Muscle layer of colon (tissue), 2 donors: Measurements from ENCODE around the gene CHST9.

Source experiments
- H3K27ac ChIP-seq: one replicate; pipeline ENCODE4 v1.7.0; 2013; ENCODE audit warnings: low read depth, mild to moderate bottlenecking, low read length, moderate library complexity
- H3K27me3 ChIP-seq, 2 donors: one replicate each; pipeline ENCODE4 v1.7.0; 2013; ENCODE audit warnings: low read length in 2 of 2, mild to moderate bottlenecking in 2 of 2; ENCODE audit not compliant: insufficient read depth in 2 of 2, control insufficient read depth in 1 of 2
- H3K36me3 ChIP-seq: one replicate; pipeline ENCODE4 v1.7.0; 2013; ENCODE audit warnings: mild to moderate bottlenecking, low read length; ENCODE audit not compliant: insufficient read depth
- H3K4me1 ChIP-seq: one replicate; pipeline ENCODE4 v1.7.0; 2013; ENCODE audit warnings: mild to moderate bottlenecking, low read length; ENCODE audit not compliant: insufficient read depth
- H3K4me3 ChIP-seq, 2 donors: one replicate each; pipeline ENCODE4 v1.7.0; 2013; ENCODE audit warnings: low read length in 2 of 2, low read depth in 1 of 2, mild to moderate bottlenecking in 1 of 2, moderate library complexity in 1 of 2
- H3K9ac ChIP-seq: one replicate; pipeline ENCODE4 v1.7.0; 2013; ENCODE audit warnings: low read length
- H3K9me3 ChIP-seq: one replicate; pipeline ENCODE4 v1.7.0; 2013; ENCODE audit warnings: mild to moderate bottlenecking, low read length
- donor health status: abdominal sarcoma.
- donor health status: Adenocarcinoma of cecum.

CHST9 gene

GRCh38 chr18:26875040-26875654 lies 310.0 kb downstream of the CHST9 start:
- no peaks in the 10 kb centered on the region for H3K4me1 ChIP-seq
- no peak overlapping the region for H3K4me3 ChIP-seq
- H3K9ac ChIP-seq = no peak overlapping the region
- H3K27me3 ChIP-seq = no peaks in the 10 kb centered on the region
- no peak overlapping the region for H3K27ac ChIP-seq
- H3K9me3 ChIP-seq = no peaks in the 10 kb centered on the region
- H3K36me3 ChIP-seq = no peaks in the 10 kb centered on the region

DNA sequence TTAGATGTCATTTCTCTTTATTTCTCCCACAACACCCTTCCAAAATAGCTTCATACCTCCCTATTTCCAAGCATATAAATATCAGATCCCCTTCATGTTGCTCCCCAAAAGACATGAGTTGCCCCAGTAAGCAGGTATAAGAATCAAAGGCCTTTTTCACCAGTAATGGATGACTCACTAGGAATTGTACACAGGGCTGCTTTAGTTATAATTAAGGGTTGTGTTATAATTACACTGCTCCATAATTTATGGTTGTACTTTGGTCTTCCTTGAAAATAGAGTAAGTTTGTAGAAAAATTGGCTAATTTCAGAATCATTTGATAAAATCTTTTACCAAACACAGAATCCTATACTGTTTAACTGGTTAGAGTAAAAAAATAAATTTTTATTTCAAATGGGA lies 310.8 kb downstream of the CHST9 start:
- H3K27me3 ChIP-seq = no peaks in the 10 kb centered on the region
- H3K4me3 ChIP-seq = no peak overlapping the region
- H3K36me3 ChIP-seq = no peaks in the 10 kb centered on the region
- no peak overlapping the region for H3K9ac ChIP-seq
- H3K4me1 ChIP-seq = no peaks in the 10 kb centered on the region
- H3K27ac ChIP-seq = no peak overlapping the region
- no peaks in the 10 kb centered on the region for H3K9me3 ChIP-seq

DNA sequence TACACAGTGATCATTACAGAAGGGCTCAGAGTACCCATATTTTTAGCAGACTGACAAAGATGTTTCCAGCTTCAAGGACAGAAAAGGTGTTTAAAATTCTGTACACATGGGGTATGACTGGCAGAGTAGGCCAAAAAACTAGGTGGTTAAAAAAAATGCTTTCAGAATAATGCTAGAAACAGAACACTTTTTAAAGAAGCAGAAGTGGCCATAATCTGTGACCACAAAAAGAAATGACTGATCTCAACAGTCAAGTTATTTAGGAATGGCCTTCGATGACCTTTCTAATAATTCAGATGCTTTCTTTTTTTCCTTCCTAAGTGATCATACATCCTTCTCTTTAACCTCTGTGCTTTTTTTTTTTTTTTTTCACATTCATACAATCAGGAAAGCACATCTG lies 315.5 kb downstream of the CHST9 start:
- Histone ChIP-seq H3K36me3 (no peaks in the 10 kb centered on the region), H3K4me1 (peaks cover 8% of the 10 kb centered on the region), H3K9ac (no peak overlapping the region), H3K27me3 (no peaks in the 10 kb centered on the region), H3K9me3 (no peaks in the 10 kb centered on the region), H3K4me3 (no peak overlapping the region), H3K27ac (no peak overlapping the region)

DNA sequence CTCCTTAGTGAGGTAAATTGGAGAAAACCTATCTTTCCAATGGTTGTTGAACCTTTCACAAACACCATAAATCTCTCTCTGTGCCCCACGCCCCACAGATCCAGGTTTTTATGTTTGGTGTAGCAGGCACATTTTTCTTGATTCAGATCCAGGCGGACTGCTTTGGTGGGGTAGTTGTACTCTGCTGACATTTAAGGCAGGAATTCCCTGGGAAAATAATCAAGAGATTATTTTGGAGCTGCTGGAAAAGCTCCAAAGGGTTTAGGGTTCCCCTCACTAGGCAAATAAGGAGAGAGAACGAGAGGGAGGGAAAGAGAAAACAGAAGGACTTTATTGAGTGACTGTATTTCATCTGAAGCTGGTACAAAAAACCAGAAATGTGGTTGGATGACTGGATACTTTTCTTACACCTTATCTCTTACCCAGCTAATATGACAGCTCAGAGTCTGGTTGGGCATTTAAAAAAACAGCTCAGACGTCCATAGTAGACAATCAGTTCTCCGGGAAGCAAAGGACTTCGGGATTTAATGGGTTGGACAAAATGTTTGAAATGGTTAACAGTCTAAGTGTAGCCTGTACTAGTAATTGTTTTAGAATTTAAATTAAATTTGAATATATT lies 316.0 kb downstream of the CHST9 start:
- Histone ChIP-seq H3K27me3 (no peaks in the 10 kb centered on the region), H3K9ac (no peak overlapping the region), H3K36me3 (no peaks in the 10 kb centered on the region), H3K4me3 (peak overlapping the region in 1 of 2 donors; percentile 9), H3K9me3 (no peaks in the 10 kb centered on the region), H3K27ac (no peak overlapping the region), H3K4me1 (peaks cover 8% of the 10 kb centered on the region)

DNA sequence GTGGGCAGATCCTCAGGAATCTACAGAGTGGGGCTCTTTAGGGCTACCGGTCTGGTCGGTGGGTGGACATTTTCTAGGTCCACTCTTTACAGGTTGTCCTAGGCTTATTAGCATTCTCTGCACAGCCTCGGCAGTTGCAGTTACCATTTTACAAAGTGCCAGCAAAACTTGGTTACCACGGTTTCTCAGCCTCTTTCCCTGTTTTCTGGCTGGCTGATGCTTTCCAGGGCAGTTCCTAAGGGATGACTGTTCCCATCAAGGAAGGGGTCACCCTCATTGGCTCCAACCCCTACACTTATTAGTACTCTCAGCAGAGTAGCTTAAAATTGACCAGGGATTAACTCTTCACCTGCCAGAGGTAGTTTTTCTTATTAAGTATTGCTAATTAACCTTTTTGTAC lies 317.6 kb downstream of the CHST9 start:
- Histone ChIP-seq H3K4me3 (no peak overlapping the region), H3K27me3 (peaks cover 0 to 8% of the 10 kb centered on the region in 2 donors), H3K9me3 (no peaks in the 10 kb centered on the region), H3K4me1 (peaks cover 8% of the 10 kb centered on the region), H3K36me3 (no peaks in the 10 kb centered on the region), H3K9ac (no peak overlapping the region), H3K27ac (no peak overlapping the region)

DNA sequence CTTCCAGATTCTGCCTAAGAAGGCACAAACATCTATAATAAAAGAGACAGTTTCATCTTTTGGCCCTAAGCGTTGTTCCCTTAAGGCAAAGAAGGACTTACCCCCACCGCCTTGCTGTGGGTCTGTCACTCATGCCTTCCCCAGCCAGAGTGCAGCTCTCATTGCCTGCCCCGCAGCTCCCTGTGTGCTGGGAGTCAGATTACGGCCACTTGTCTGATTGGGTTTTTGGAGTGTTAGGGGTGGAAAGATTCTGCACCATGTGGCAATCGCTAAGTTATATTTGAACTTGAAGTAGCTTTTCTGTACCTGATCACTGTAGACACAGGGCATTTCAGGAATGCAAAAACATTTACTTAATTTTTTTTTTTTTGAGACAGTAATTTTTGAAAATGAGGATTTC lies 319.6 kb downstream of the CHST9 start, which contains the start of gene AQP4:
Gene AQP4 (minus strand): TSS at position 151 of the 400 bp plus-strand sequence. CDS start 18 bp downstream, at position 133.
- Histone ChIP-seq H3K36me3 (no peaks in the 10 kb centered on the region), H3K27me3 (peaks cover 0 to 8% of the 10 kb centered on the region in 2 donors), H3K9ac (no peak within 1 kb of the TSS), H3K9me3 (no peaks in the 10 kb centered on the region), H3K4me3 (no peak within 1 kb of the TSS), H3K4me1 (peaks cover 8% of the 10 kb centered on the region), H3K27ac (no peak within 1 kb of the TSS)

DNA sequence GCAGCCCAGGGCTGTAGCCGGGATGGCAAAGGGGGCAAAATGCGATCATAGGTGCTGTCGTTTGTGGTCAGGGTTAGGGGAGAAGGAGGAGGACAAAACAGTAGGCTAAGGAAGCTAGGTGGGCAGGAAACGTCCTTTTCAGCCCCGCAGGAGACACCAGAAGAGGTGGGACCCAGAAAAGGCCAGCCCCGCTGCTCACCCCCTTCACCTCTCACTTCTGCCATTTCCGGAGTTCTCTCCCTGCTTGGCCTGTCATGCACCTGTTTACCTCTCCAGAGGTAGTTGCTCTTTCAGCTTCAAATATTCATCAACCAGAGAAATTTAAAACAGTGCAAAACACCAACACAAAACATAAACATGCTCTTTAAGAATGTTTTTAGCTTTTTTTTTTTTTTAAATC lies 320.4 kb downstream of the CHST9 start:
- no peak overlapping the region for H3K27ac ChIP-seq

DNA sequence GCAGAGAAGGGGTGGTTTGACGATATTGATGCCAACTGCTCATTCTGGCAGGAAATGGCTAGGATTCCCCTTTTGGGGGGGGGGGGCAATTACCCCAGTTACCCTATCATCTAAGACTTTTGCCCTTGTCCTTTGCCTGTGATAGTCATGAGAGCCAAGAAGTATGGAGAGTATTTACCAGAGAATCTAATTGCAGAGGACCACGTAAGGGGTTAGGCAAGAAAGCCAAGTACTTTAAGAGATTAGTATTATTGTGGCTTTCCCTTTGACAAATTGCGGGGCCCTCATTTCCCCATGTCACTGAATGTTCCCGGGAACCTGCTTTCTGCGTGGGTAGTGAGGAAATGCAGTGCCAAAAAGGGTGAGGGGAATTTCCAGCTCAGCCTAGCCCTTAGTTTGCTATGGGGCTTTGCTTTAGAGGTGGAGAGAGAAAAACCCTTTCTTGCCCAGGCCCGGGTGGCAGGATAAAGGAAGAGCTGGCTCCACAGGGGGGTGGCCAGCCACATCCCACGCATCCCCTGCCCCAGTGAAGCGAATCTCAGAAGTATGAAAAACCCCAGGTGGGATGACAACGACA lies 321.1 kb downstream of the CHST9 start:
- Histone ChIP-seq H3K9ac (no peak overlapping the region), H3K36me3 (no peaks in the 10 kb centered on the region), H3K27ac (no peak overlapping the region), H3K4me3 (no peak overlapping the region), H3K9me3 (no peaks in the 10 kb centered on the region), H3K27me3 (peaks cover 0 to 8% of the 10 kb centered on the region in 2 donors), H3K4me1 (peaks cover 8% of the 10 kb centered on the region)

More for the DNA sequence above, 320.4 kb downstream of the CHST9 start:
- Histone ChIP-seq H3K4me3 (no peak overlapping the region), H3K9ac (no peak overlapping the region), H3K36me3 (no peaks in the 10 kb centered on the region), H3K9me3 (no peaks in the 10 kb centered on the region), H3K27me3 (peaks cover 0 to 8% of the 10 kb centered on the region in 2 donors), H3K4me1 (peaks cover 8% of the 10 kb centered on the region)

DNA sequence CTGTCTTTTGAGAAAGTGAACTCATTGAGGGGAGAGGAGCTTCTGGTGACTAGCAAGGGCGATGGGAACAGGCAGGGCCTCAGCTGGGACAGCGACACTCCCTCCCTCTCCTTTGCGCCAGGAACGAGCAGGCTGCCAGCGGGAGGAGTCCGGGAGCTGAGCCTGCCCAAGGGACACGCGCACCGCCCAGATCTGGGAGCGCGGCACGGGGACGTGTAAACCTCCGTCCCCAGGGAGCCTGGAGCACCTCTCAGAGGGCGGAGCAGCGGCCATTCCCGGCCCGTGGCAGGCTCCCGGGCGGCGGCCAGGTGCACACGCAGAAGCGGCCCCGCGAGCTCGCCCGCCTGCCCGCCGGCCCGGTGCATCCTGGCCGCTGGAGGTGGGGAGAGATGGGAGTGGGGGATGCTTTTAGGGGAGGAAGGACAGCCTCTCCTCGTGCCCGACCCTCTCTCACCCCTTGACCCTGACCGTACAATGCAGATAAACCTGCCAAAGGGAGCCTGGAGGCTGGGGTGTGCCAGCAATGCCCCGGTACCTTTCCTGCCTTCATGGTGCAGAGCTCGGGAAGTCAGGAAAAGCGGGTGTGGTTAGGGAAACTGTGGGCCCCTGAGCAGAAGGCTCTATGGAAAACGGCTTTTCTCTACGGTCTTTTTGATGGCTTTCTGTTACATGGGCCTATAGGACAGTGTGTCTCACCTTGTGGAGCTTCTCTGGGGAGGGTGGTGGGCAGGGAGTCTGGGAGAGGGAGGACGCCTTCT lies 321.8 kb downstream of the CHST9 start:
- Histone ChIP-seq H3K9ac (no peak overlapping the region), H3K27ac (no peak overlapping the region)

DNA sequence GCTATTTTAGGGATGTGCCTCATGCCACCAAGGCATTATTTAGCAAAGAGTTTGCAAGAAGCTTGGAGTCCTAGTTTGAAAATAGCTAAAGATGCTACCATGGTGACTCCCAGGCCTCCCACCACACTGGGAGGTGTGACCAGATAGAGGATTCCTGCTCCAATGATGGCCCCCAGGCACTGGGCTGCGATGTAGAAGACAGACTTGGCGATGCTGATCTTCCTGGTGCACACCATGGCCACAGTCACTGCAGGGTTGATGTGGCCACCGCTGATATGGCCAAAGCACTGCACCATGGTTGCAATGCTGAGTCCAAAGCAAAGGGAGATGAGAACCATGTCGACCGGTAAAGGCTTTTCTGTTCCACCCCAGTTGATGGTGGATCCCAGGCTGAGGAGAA lies 323.0 kb downstream of the CHST9 start:
- H3K4me1 ChIP-seq = no peaks in the 10 kb centered on the region
- no peaks in the 10 kb centered on the region for H3K9me3 ChIP-seq
- no peak overlapping the region for H3K9ac ChIP-seq
- H3K4me3 ChIP-seq = no peak overlapping the region
- H3K36me3 ChIP-seq = no peaks in the 10 kb centered on the region
- no peak overlapping the region for H3K27ac ChIP-seq
- H3K27me3 ChIP-seq = peaks cover 0 to 8% of the 10 kb centered on the region in 2 donors

More for the DNA sequence above, 321.8 kb downstream of the CHST9 start:
- H3K36me3 ChIP-seq = no peaks in the 10 kb centered on the region
- peaks cover 0 to 8% of the 10 kb centered on the region in 2 donors for H3K27me3 ChIP-seq
- H3K9me3 ChIP-seq = no peaks in the 10 kb centered on the region
- H3K4me1 ChIP-seq = peaks cover under 1% of the 10 kb centered on the region
- peak overlapping the region; percentile 7 to 54 for H3K4me3 ChIP-seq
